Measurements from ENCODE around the gene CCDC70. TPM values are rescaled to one million over a fixed set of nuclear protein-coding genes. Genes with fewer than 3 reads are reported as not detected.

CCDC70 gene
- total RNA-seq, 1 experiment from 2014 or later = not detected

DNA sequence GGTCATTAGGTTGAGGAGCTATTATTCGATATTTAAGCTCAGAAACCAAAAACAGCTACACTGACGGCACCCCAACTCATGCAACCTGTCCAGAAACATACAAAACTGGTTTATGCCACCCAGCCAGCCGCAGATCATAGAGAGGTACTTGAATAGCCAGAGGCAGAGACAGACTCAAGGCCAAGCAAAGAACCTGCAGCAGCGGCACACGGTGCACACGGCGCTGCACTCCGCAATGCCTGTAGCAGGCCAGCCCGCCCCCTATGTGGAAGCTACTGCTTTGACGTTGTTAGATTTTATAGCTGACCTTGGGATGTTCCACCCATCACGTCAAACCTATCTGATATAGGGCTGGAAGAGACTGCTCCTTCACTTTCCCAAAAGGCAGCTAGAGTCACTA lies 45.9 kb upstream of the CCDC70 start:
- intact Hi-C loops (cut with micrococcal nuclease; ENCODE audit: unreplicated experiment) = loop anchor here (5.0 to 10.0 kb wide), 2 partner anchors 311 to 379 kb away; partner anchors contain the start of gene NEK5
- BruUV-seq (replicated peaks) = no TSS peak
- peaks cover 5% of the 10 kb centered on the region for H3K4me1 ChIP-seq (ENCODE audit: insufficient read depth, low read length, poor library complexity, severe bottlenecking)
- H3K9me3 ChIP-seq (ENCODE audit: low read depth, low read length, poor library complexity, severe bottlenecking) = no peaks in the 10 kb centered on the region
- H3K36me3 ChIP-seq (ENCODE audit: insufficient read depth, low read length, poor library complexity, severe bottlenecking) = no peaks in the 10 kb centered on the region
- H3K27ac ChIP-seq (ENCODE audit: low read depth, low read length, poor library complexity, severe bottlenecking) = no peak overlapping the region
- no peaks in the 10 kb centered on the region for H3K27me3 ChIP-seq (replicated peaks; ENCODE audit: insufficient read depth, low read depth, low read length, poor library complexity)
- DNase-seq (ENCODE audit: low spot score) = no peak
- no peak overlapping the region for H3K4me3 ChIP-seq (ENCODE audit: low read depth, low read length, poor library complexity, severe bottlenecking)
- TF ChIP-seq EZH2 (IDR thresholded peaks at IDR 0.05; ENCODE audit: borderline replicate concordance, low read depth, low read length, poor library complexity, severe bottlenecking) (no peak), CTCF (conservative IDR thresholded peaks at IDR 0.05; ENCODE audit: low read depth, low read length) (no peak)
- ChIA-PET CTCF (interaction anchor here (0.6 to 0.7 kb wide), 2 partner anchors 87 to 384 kb away, joined by 3 to 6 read pairs; no protein-coding TSS in a partner anchor), POLR2A (ENCODE audit: low non-redundant PET) (no interaction called here)

DNA sequence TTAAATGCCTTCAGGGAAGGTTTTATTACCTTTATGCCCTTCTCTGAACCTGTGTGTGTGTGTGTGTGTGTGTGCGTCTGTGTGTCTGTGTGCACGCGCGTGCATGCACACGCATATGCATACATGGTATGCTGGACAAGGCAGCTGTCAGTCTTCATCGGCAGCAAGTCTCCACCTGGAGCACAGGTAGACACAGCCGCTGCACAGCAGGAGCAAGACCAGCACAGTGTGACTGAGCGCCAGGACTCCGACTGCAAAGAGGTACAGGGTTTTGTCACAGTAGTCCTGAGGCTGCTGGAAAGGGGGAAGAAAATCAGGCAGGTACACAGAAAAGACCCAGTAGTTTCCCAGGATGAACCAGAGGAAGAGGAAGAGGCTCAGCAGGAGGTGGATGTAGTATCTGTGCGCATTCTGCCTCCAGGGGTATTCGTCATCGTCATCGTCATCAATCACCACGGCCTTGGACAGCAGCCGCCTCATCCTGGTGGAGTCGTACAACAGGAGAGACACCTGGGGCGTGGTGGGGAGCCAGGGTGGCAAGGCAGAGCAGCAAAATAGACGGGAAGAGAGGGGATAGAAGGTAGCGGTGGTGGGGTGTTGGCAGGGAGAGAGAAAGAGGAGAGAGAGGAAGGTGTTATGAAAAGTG lies 45.0 kb upstream of the CCDC70 start:
- DNase-seq (ENCODE audit: low spot score) = no peak
- POLR2A ChIA-PET (ENCODE audit: low non-redundant PET) = no interaction called here
- Histone ChIP-seq H3K4me1 (ENCODE audit: insufficient read depth, low read length, poor library complexity, severe bottlenecking) (peaks cover 5% of the 10 kb centered on the region), H3K27ac (ENCODE audit: low read depth, low read length, poor library complexity, severe bottlenecking) (no peak overlapping the region), H3K27me3 (replicated peaks; ENCODE audit: insufficient read depth, low read depth, low read length, poor library complexity) (no peaks in the 10 kb centered on the region), H3K4me3 (ENCODE audit: low read depth, low read length, poor library complexity, severe bottlenecking) (no peak overlapping the region), H3K36me3 (ENCODE audit: insufficient read depth, low read length, poor library complexity, severe bottlenecking) (no peaks in the 10 kb centered on the region), H3K9me3 (ENCODE audit: low read depth, low read length, poor library complexity, severe bottlenecking) (no peaks in the 10 kb centered on the region)
- BruUV-seq (replicated peaks) = no TSS peak
- intact Hi-C loops (cut with micrococcal nuclease; ENCODE audit: unreplicated experiment) = loop anchor here (5.0 to 10.0 kb wide), 2 partner anchors 311 to 378 kb away; partner anchors contain the start of gene NEK5
- TF ChIP-seq CTCF (conservative IDR thresholded peaks at IDR 0.05; ENCODE audit: low read depth, low read length) = no peak
- no peak for TF ChIP-seq EZH2 (IDR thresholded peaks at IDR 0.05; ENCODE audit: borderline replicate concordance, low read depth, low read length, poor library complexity, severe bottlenecking)
- CTCF ChIA-PET = interaction anchor here (0.6 kb wide), 1 partner anchor 88 kb away, joined by 6 read pairs; no protein-coding TSS in a partner anchor

- Histone ChIP-seq H3K36me3 (ENCODE audit: insufficient read depth, low read length, poor library complexity, severe bottlenecking) (no peaks in the 10 kb centered on the region), H3K4me3 (ENCODE audit: low read depth, low read length, poor library complexity, severe bottlenecking) (no peak overlapping the region), H3K4me1 (ENCODE audit: insufficient read depth, low read length, poor library complexity, severe bottlenecking) (peaks cover 5% of the 10 kb centered on the region), H3K27ac (ENCODE audit: low read depth, low read length, poor library complexity, severe bottlenecking) (no peak overlapping the region), H3K9me3 (ENCODE audit: low read depth, low read length, poor library complexity, severe bottlenecking) (no peaks in the 10 kb centered on the region), H3K27me3 (replicated peaks; ENCODE audit: insufficient read depth, low read depth, low read length, poor library complexity) (no peaks in the 10 kb centered on the region)
- intact Hi-C loops (cut with micrococcal nuclease; ENCODE audit: unreplicated experiment) = loop anchor here (5.0 to 10.0 kb wide), 2 partner anchors 310 to 377 kb away; partner anchors contain the start of gene NEK5
- TF ChIP-seq EZH2 (IDR thresholded peaks at IDR 0.05; ENCODE audit: borderline replicate concordance, low read depth, low read length, poor library complexity, severe bottlenecking) = no peak
- ChIA-PET POLR2A (ENCODE audit: low non-redundant PET) (no interaction called here), CTCF (no interaction called here)
- BruUV-seq (replicated peaks) = no TSS peak
- no peak for DNase-seq (ENCODE audit: low spot score)
Measured at GRCh38 chr13:51817717-51818116, 44.1 kb upstream of the CCDC70 start.
